ENCODE data around the gene LIPC.

LIPC gene

GRCh38 chr15:58521293-58521991 lies 89.7 kb downstream of the LIPC start:
- DNase-seq = peak; percentile 97 to 98

GRCh38 chr15:58522391-58522790 lies 90.6 kb downstream of the LIPC start:
- no peak for DNase-seq

GRCh38 chr15:58522865-58523264 lies 91.1 kb downstream of the LIPC start:
- no peak for DNase-seq

GRCh38 chr15:58523634-58524033 lies 91.8 kb downstream of the LIPC start:
- DNase-seq = no peak

- DNase-seq = peak; percentile 77 to 80
Measured at GRCh38 chr15:58524247-58524646, 92.5 kb downstream of the LIPC start.

GRCh38 chr15:58525991-58526421 lies 94.2 kb downstream of the LIPC start:
- peak; percentile 61 to 78 for DNase-seq

GRCh38 chr15:58526647-58527192 lies 94.9 kb downstream of the LIPC start:
- DNase-seq = peak; percentile 88 to 92

GRCh38 chr15:58527573-58528187 lies 95.9 kb downstream of the LIPC start:
- DNase-seq = no peak

GRCh38 chr15:58528188-58528870 lies 96.5 kb downstream of the LIPC start:
- no peak for DNase-seq

GRCh38 chr15:58529041-58529440 lies 97.2 kb downstream of the LIPC start:
- no peak for DNase-seq

GRCh38 chr15:58530056-58530590 lies 98.3 kb downstream of the LIPC start:
- no peak for DNase-seq

GRCh38 chr15:58532126-58532525 lies 100.3 kb downstream of the LIPC start:
- DNase-seq = no peak

GRCh38 chr15:58534556-58534955 lies 102.8 kb downstream of the LIPC start:
- DNase-seq = no peak

- DNase-seq = no peak
Measured at GRCh38 chr15:58535337-58535736, 103.5 kb downstream of the LIPC start.

- no peak for DNase-seq
Measured at GRCh38 chr15:58535894-58536293, 104.1 kb downstream of the LIPC start.

GRCh38 chr15:58536414-58536813 lies 104.6 kb downstream of the LIPC start:
- DNase-seq = no peak

- no peak for DNase-seq
Measured at GRCh38 chr15:58537033-58537432, 105.2 kb downstream of the LIPC start.

GRCh38 chr15:58538225-58538727 lies 106.5 kb downstream of the LIPC start:
- DNase-seq = no peak

- no peak for DNase-seq
Measured at GRCh38 chr15:58538901-58539300, 107.1 kb downstream of the LIPC start.

- no peak for DNase-seq
Measured at GRCh38 chr15:58539548-58539947, 107.8 kb downstream of the LIPC start.

- no peak for DNase-seq
Measured at GRCh38 chr15:58541410-58542087, 109.8 kb downstream of the LIPC start.

- DNase-seq = no peak
Measured at GRCh38 chr15:58543664-58544335, 112.0 kb downstream of the LIPC start.
